NT2/D1 (cell line): ENCODE measurements around the gene TMEM164.

Experiments
- YY1 ChIP-seq: IDR thresholded peaks from 2 replicates; pipeline ENCODE4 v1.6.1; 2011; ENCODE audit not compliant: insufficient read length, insufficient read depth
- ZNF274 ChIP-seq: IDR thresholded peaks from 2 replicates; pipeline ENCODE4 v1.6.1; 2011; ENCODE audit warnings: mild to moderate bottlenecking, low read depth, low read length

- TF ChIP-seq ZNF274 (no peak), YY1 (no peak)
Measured at GRCh38 chrX:110162867-110163266, 160.0 kb downstream of the TMEM164 start.
